Measurements from ENCODE around the gene LVRN.
"Not testable (repeated sequence)": the region's sequence is repeated elsewhere in the genome, so short reads cannot be mapped to it uniquely, and the experiment has no call there.

Gene LVRN, protein sequence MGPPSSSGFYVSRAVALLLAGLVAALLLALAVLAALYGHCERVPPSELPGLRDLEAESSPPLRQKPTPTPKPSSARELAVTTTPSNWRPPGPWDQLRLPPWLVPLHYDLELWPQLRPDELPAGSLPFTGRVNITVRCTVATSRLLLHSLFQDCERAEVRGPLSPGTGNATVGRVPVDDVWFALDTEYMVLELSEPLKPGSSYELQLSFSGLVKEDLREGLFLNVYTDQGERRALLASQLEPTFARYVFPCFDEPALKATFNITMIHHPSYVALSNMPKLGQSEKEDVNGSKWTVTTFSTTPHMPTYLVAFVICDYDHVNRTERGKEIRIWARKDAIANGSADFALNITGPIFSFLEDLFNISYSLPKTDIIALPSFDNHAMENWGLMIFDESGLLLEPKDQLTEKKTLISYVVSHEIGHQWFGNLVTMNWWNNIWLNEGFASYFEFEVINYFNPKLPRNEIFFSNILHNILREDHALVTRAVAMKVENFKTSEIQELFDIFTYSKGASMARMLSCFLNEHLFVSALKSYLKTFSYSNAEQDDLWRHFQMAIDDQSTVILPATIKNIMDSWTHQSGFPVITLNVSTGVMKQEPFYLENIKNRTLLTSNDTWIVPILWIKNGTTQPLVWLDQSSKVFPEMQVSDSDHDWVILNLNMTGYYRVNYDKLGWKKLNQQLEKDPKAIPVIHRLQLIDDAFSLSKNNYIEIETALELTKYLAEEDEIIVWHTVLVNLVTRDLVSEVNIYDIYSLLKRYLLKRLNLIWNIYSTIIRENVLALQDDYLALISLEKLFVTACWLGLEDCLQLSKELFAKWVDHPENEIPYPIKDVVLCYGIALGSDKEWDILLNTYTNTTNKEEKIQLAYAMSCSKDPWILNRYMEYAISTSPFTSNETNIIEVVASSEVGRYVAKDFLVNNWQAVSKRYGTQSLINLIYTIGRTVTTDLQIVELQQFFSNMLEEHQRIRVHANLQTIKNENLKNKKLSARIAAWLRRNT

DNA sequence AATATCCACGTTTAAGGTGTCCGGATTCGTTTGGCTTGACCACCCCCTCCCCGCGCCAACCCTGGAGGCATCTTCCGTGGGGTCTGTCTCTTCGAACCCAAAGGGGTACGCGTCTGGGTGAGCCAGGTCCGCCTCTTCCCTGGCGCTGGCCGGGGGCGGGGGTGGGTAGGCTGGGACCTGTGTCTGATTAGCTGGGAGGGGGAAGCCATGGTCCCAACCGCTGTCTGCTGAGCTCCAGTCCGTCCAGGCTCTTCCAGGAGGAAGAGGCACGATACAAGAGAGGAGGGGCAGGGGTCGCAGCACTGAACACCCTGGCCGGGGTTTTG, at the start of gene LVRN:
TSS of gene LVRN (plus strand) at position 237 of the 326 bp plus-strand sequence. CDS start 143 bp downstream, outside the sequence.
- no peak for DNase-seq

GRCh38 chr5:115913623-115914400, 48.5 kb upstream of the LVRN start:
- DNase-seq = not testable (repeated sequence)

DNA sequence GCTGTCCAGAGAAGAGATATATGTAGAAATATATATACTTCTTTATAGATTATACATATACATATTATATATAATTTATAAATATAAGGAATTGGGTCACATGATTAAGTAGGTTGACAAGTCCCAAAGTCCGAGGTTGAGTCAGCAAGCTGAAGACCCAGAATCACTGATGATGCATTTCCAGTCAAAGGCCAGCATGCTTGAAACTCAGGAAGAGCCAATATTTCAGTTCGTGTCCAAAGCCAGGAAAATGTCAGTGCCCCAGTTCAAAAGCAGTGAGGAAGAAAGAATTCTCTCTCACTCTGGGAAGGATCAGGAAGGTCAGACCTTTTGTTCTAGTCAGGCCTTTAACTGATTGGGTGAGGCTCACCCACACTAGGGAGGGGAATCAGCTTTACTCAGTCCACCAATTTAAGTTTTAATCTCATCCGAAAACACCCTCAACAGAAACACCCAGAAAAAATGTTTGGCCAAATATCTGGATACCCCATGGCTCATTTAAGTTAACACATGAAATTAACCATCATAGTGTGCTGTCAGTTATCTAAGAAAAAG, 42.0 kb upstream of the LVRN start:
- DNase-seq = no peak

- not testable (repeated sequence) for DNase-seq
Measured at GRCh38 chr5:115928578-115929407, 33.5 kb upstream of the LVRN start.

- DNase-seq = not testable (repeated sequence)
Measured at GRCh38 chr5:115930171-115930570, 32.1 kb upstream of the LVRN start.

DNA sequence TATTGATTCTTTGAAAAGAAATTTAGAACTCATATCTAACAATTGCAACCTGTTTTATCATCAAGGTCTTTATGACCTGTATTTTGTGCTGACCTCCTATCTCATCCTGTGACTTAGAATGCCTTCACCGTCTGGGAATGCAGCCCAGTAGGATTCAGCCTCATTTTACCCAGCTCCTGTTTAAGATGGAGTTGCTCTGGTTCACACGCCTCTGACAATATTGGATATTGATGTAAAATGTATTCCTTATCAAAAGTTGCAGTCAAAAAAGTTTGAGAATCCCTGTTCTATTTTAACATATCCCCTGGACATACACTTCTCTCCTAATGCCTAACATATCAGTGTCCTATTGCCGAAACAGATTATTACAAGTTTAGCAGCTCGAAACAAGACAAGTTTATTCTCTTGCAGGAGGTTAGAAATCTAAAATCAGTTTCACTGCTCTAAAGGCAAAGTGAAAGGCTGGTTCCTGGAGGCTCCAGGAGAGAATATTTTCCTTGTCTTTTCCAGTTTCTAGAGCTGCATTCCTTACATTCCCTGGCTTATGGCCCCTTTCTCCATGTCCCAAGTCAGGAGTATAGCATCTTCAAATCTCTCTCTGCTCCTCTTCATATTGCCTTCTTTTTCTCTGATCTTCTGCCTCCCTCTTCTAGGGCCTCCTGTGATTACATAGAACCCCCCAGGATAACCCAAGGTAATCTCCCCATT, 31.5 kb upstream of the LVRN start:
- no peak for DNase-seq

- no peak for DNase-seq
Measured at GRCh38 chr5:115932991-115933390, 29.3 kb upstream of the LVRN start.

GRCh38 chr5:115934388-115934974, 27.8 kb upstream of the LVRN start:
- DNase-seq = no peak

- no peak for DNase-seq
Measured at GRCh38 chr5:115936031-115936430, 26.2 kb upstream of the LVRN start.

GRCh38 chr5:115939059-115939458, 23.2 kb upstream of the LVRN start:
- DNase-seq = no peak

DNA sequence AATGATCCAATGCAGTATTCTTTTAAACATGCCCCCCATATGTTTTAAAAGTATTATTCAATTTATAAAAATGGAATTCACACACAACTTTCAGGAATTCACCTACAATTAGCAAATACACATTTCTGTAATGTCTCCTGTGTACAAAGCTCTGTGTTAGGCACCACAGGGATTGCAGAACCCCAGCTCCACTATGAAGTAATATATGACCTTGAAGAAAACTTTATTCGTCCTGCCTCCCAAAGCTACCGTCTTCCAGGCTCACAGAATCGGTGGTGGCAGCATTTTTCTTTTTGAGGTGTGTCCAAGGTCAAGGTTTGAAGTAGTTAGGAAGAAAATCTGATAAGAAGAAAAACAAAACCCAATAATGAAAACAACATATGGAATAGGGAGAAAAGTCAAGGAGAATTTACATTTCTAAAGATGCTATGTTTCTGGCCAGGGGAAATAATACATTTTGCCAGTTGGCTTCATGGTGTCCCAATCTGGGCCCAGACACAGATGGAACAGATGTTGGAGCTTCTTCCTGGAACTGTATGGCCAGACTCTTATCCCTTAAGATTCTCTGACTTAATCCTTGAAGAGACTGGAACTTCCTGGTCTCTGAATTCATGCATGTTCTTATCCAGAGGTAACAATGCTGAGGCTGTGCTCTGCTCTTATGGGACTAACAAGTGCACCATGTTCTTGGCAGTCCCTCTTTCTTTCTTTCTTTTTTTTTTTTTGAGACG, 22.0 kb upstream of the LVRN start:
- DNase-seq = no peak

GRCh38 chr5:115941051-115941675, 21.1 kb upstream of the LVRN start:
- DNase-seq = no peak

DNA sequence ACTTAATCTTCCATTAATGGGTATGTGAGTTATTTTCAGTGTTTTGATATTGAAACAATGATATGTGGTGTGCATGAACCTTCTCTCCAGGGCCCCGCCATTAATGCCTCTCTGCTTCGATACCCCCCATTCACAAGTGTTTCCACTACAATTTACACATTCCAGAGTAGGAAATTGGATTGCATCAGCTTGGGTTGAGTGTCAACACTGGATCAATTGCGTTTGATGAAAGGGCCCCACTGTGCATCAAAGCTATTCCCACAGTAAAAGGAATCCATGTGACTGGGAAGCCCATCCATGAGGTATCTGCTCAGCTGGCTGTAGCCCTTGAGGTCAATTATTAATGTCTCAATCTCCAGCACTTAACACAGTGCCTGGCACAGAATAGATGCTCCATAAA, 17.8 kb upstream of the LVRN start:
- DNase-seq = no peak

- DNase-seq = no peak
Measured at GRCh38 chr5:115946655-115947054, 15.6 kb upstream of the LVRN start.

DNA sequence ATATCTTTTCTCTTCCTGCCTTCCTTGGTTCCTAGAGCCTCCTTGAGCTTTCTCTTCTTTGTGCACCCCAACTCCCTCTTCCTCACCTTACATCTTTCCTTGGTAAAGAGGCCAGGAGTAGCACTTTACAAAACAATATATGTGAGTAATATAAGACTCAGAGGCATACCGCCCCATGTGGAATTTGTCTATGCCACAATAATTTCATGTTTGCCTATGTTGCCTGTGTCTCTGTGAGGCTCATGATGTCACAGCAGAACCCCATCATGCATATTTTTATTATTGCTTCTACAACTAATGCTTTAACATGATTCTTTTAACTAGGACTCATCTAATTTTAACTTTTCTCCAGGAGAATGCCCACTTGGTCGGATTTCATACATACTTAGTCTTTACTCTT, 15.0 kb upstream of the LVRN start:
- no peak for DNase-seq

- DNase-seq = no peak
Measured at GRCh38 chr5:115948091-115948534, 14.2 kb upstream of the LVRN start.

DNA sequence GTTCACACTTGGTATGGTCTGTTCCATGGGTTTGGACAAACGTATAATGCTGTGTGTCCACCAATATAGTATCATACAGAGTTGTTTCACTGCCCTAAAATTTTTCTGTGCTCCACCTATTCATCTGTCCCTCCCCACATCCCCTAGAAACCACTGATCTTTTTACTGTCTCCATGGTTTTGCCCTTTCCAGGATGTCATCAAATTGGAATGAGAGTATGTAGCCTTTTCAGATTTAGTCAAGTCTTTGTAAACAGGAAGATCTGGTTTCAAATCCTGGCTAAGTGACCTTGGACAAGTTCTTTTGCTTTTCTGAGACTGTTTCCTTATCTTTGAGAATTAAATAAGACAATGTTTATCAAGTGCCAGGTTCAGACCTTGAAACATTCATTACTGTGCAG, 13.2 kb upstream of the LVRN start:
- no peak for DNase-seq

GRCh38 chr5:115952588-115952987, 9.7 kb upstream of the LVRN start:
- no peak for DNase-seq

DNA sequence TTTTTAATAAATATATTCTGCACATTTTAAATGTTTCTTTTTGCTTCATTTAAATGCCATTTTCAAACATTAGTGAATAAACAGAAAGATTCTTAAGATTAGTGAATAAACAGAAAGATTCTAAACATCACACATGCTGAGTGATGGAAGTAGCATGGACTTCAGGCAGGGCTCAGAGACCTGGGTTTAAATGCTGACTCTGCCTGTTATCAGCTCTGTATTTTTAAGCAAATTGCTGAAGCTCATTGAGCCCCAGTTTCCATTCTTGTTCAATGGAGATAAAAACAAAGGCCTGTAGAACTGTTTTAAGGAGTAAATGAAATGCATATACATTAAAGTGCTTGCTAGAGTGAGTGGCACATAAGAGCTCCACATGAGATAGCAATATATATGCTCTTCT, 8.1 kb upstream of the LVRN start:
- no peak for DNase-seq
